Suprapubic skin (tissue), 4 donors: ENCODE data around the gene ZFHX2. TPM values are rescaled to one million over a fixed set of nuclear protein-coding genes. Genes with fewer than 3 reads are reported as not detected.

Experiments used
- DNase-seq, 2 donors: peaks; one replicate each; pipeline ENCODE4 v3.0.0-alpha.2; 2019; ENCODE audit warnings: low spot score in 2 of 2
- H3K27ac ChIP-seq: fragments of 200-600 bp; sonication (generic); one replicate; pipeline ENCODE4 v1.5.1; 2019
- H3K27me3 ChIP-seq: fragments of 200-600 bp; sonication (generic); one replicate; pipeline ENCODE4 v1.5.1; 2019
- H3K36me3 ChIP-seq: fragments of 200-600 bp; sonication (generic); one replicate; pipeline ENCODE4 v1.5.1; 2019
- H3K4me1 ChIP-seq: fragments of 200-600 bp; sonication (generic); one replicate; pipeline ENCODE4 v1.5.1; 2019
- H3K4me3 ChIP-seq: fragments of 200-600 bp; sonication (generic); one replicate; pipeline ENCODE4 v1.5.1; 2019; ENCODE audit warnings: mild to moderate bottlenecking
- H3K9me3 ChIP-seq: fragments of 200-600 bp; sonication (generic); one replicate; pipeline ENCODE4 v1.5.1; 2019
- EP300 ChIP-seq: sonication (generic); formaldehyde crosslinking; IDR thresholded peaks from one replicate; pipeline ENCODE4 v1.6.1; 2017; ENCODE audit warnings: antibody characterized with exemption
- POLR2A ChIP-seq, 2 donors: fragments of 450-650 bp; IDR thresholded peaks; one replicate each; pipeline ENCODE4 v1.6.1; 2017; ENCODE audit warnings: antibody characterized with exemption in 2 of 2, mild to moderate bottlenecking in 2 of 2, moderate library complexity in 2 of 2
- POLR2AphosphoS5 ChIP-seq, 3 donors: sonication (generic); formaldehyde crosslinking; IDR thresholded peaks; one replicate each; pipeline ENCODE4 v1.6.1; 2017; ENCODE audit warnings: antibody characterized with exemption in 3 of 3
- WGBS: methylation state at CpG from one replicate; pipeline ENCODE4 v1.1.5; 2018; 5-methylcytosine and 5-hydroxymethylcytosine counted together
- total RNA-seq, 4 donors: library from RNA; depleted of rRNA; stranded (reverse); fragments of >200 nt; gene quantifications; one replicate each; pipeline ENCODE4 v1.1.0, GENCODE V29; 2016
- TF ChIP-seq, protein P1 (sequence below), 2 donors: fragments of 200-600 bp in 1 of 2; fragments of 450-650 bp in 1 of 2; sonication (generic) in 1 of 2; IDR thresholded peaks; one replicate each; pipeline ENCODE4 v1.5.1; 2016 to 2019; ENCODE audit warnings: antibody characterized with exemption in 2 of 2, mild to moderate bottlenecking in 1 of 2, moderate library complexity in 1 of 2

ZFHX2 gene
- total RNA-seq, 4 donors from 2014 or later = 0.16 to 1.4 (median 0.56) TPM

DNA sequence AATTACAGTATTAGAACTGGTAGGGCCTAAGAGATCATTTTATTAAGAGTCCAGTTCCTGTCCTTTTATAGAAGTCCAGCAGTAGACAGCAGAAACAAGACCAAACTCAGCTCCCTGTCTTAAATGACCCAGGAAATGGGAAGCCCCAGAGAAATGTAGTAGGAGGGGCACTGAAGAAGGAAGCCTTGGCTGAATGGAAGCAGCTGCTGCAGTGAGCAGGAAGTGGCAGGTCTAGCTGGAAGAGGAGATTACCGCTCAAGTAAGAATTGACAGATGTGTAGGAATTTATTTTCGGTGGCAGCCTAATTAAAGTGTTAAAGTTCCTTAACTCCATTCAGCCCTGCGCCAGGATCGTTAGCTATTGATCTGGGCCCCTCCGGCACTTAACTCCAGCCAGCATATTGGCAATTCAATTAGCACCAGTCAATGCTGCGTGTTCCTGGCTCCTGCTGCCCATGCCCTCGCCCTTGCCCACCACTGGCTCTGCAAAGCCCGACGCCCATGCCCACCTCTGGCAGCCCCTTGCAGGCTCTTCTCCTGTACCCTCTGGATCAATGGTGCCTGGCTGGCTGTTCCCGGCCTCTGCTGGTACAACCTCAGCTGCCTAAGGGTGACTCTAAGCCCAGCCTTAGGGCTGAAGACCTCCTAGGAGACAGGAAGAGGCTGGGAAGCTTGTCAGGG is 21.1 kb downstream of the ZFHX2 start:
- H3K4me3 ChIP-seq = no peak overlapping the region
- H3K27ac ChIP-seq = no peak overlapping the region
- TF ChIP-seq POLR2AphosphoS5 (IDR thresholded peaks at IDR 0.05) (no peak), POLR2A (IDR thresholded peaks at IDR 0.05) (no peak), EP300 (no peak)
- TF ChIP-seq, protein P1, sequence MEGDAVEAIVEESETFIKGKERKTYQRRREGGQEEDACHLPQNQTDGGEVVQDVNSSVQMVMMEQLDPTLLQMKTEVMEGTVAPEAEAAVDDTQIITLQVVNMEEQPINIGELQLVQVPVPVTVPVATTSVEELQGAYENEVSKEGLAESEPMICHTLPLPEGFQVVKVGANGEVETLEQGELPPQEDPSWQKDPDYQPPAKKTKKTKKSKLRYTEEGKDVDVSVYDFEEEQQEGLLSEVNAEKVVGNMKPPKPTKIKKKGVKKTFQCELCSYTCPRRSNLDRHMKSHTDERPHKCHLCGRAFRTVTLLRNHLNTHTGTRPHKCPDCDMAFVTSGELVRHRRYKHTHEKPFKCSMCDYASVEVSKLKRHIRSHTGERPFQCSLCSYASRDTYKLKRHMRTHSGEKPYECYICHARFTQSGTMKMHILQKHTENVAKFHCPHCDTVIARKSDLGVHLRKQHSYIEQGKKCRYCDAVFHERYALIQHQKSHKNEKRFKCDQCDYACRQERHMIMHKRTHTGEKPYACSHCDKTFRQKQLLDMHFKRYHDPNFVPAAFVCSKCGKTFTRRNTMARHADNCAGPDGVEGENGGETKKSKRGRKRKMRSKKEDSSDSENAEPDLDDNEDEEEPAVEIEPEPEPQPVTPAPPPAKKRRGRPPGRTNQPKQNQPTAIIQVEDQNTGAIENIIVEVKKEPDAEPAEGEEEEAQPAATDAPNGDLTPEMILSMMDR (IDR thresholded peaks at IDR 0.05) = no peak
- H3K9me3 ChIP-seq = no peaks in the 10 kb centered on the region
- no peak for DNase-seq
- H3K27me3 ChIP-seq = no peaks in the 10 kb centered on the region
- 79% methylated on average over 9 of the region's 10 CpGs for WGBS
- peaks cover 5% of the 10 kb centered on the region for H3K36me3 ChIP-seq
- H3K4me1 ChIP-seq = no peaks in the 10 kb centered on the region

DNA sequence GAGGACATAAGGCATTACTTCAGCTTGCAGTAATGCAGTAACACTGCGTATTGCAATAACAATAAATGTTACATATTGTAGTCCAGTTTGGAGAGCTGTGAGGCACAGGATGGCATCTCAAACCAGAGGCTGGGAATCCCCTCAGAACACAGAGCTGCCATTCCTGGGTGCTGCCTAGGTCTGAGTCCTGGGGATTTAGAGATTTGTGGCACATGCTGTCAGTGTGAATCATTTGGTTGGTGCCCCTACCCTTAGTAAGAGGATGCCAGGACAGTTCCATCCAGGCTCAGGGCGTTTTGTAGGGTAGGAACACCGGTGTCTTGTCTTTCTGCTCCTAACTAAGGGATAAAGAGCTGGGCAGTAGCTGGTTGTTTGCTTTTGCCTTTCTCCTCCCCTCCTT is 22.5 kb downstream of the ZFHX2 start:
- Histone ChIP-seq H3K36me3 (peaks cover 5% of the 10 kb centered on the region), H3K4me1 (no peaks in the 10 kb centered on the region), H3K27ac (no peak overlapping the region), H3K27me3 (no peaks in the 10 kb centered on the region), H3K9me3 (no peaks in the 10 kb centered on the region), H3K4me3 (no peak overlapping the region)
- 85% methylated on average over 3 of the region's 3 CpGs for WGBS
- TF ChIP-seq EP300 (no peak), POLR2AphosphoS5 (IDR thresholded peaks at IDR 0.05) (no peak), POLR2A (IDR thresholded peaks at IDR 0.05) (no peak)
- TF ChIP-seq, protein P1 (IDR thresholded peaks at IDR 0.05) = no peak
- no peak for DNase-seq

DNA sequence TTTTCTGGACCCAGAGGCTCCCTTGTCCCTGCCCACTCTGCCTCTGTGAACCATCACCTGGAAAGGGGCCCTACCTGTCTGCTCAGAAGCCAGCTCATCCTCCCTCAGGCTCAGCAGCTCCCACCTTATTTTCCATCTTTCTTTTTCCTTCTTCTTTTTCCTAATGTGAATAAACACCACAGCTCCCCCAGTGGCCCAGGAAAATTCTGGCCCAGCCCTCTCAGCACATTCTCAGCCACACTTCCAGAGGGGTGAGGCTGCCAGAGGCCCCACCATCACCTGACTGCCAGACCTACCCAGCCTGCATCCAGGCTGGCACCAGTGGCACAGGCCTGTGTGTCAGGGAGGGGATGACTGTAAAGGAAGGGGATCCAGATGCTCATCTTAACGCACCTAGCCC is 23.0 kb downstream of the ZFHX2 start:
- 79% methylated on average over 1 of the region's 1 CpG for WGBS
- no peaks in the 10 kb centered on the region for H3K27me3 ChIP-seq
- TF ChIP-seq EP300 (no peak), POLR2AphosphoS5 (IDR thresholded peaks at IDR 0.05) (no peak)
- TF ChIP-seq, protein P1 (IDR thresholded peaks at IDR 0.05) = no peak

DNA sequence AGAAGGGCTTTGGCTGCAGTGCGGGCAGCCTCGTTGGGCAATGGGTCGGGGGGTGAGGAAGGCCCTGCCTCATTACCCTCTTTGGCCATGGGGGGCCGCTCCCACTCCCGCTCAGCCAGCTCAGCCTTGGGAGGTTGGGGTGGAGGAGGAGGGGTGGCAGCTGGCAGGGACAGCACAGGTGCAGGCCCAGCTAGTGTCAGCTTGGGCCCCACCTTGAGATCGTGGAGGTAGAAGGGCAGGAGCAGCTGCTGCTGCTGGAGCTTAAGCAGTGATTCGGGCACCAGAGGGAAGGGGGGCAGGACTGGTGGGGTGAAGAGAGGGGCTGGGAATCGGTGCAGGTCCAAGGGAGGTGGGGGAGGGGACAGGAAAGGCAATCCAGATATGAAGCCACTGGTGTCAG is 26.0 kb downstream of the ZFHX2 start:
- Histone ChIP-seq H3K9me3 (no peaks in the 10 kb centered on the region), H3K36me3 (peaks cover 5% of the 10 kb centered on the region), H3K27ac (no peak overlapping the region), H3K4me3 (no peak overlapping the region), H3K4me1 (no peaks in the 10 kb centered on the region), H3K27me3 (no peaks in the 10 kb centered on the region)
- 91% methylated on average over 8 of the region's 8 CpGs for WGBS
- TF ChIP-seq EP300 (no peak), POLR2AphosphoS5 (IDR thresholded peaks at IDR 0.05) (no peak), POLR2A (IDR thresholded peaks at IDR 0.05) (no peak)
- TF ChIP-seq, protein P1 (IDR thresholded peaks at IDR 0.05) = no peak
- no peak for DNase-seq

More for the DNA sequence above, 23.0 kb downstream of the ZFHX2 start:
- Histone ChIP-seq H3K36me3 (peaks cover 5% of the 10 kb centered on the region), H3K4me1 (no peaks in the 10 kb centered on the region), H3K4me3 (no peak overlapping the region), H3K9me3 (no peaks in the 10 kb centered on the region), H3K27ac (no peak overlapping the region)
- DNase-seq = no peak

DNA sequence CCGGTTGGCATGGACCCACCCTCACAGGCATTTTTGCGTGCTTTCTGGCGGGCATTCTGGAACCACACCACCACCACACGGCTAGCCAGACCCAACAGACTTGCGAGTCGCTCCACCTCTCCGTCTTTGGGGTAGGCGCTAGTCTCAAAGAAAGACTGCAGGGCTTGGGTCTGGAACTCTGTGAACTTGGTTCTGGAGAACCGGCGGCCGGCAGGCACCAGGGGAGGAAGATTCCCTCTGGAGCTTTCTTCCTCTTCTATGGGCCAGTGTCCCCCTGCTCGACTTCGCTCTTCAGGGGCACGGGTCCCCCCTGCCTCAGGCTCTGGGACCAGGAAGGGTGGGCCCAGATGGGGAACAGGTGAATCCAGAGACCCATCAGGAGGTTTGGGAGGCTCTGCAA is 26.6 kb downstream of the ZFHX2 start:
- Histone ChIP-seq H3K36me3 (peaks cover 5% of the 10 kb centered on the region), H3K4me3 (no peak overlapping the region), H3K9me3 (no peaks in the 10 kb centered on the region), H3K27me3 (no peaks in the 10 kb centered on the region), H3K27ac (no peak overlapping the region), H3K4me1 (no peaks in the 10 kb centered on the region)
- 94% methylated on average over 14 of the region's 14 CpGs for WGBS
- no peak for DNase-seq
- TF ChIP-seq POLR2A (IDR thresholded peaks at IDR 0.05) (no peak), POLR2AphosphoS5 (IDR thresholded peaks at IDR 0.05) (no peak)
- TF ChIP-seq, protein P1 (IDR thresholded peaks at IDR 0.05) = no peak
